ENCODE measurements around the gene CCDC88C. TPM values are rescaled to one million over a fixed set of nuclear protein-coding genes. Genes with fewer than 3 reads are reported as not detected.

CCDC88C gene
- total and polyA plus RNA-seq, 2 experiments from 2014 or later: 23.6 to 60.7 TPM

- TF ChIP-seq CREB1 (CRISPR knock-in tag; IDR thresholded peaks at IDR 0.05; ENCODE audit: low read depth) (no peak), EZH2 (IDR thresholded peaks at IDR 0.05; ENCODE audit: low read depth, unreplicated experiment) (no peak), EZH2phosphoT487 (IDR thresholded peaks at IDR 0.05; ENCODE audit: unreplicated experiment) (no peak), POLR2AphosphoS5 (IDR thresholded peaks at IDR 0.05; ENCODE audit: low read depth) (no peak), ZNF114 (CRISPR knock-in tag; IDR thresholded peaks at IDR 0.05) (no peak), ZNF462 (CRISPR knock-in tag; IDR thresholded peaks at IDR 0.05) (no peak)
Measured at GRCh38 chr14:91381801-91382670, 35.6 kb downstream of the CCDC88C start (continued).

DNA sequence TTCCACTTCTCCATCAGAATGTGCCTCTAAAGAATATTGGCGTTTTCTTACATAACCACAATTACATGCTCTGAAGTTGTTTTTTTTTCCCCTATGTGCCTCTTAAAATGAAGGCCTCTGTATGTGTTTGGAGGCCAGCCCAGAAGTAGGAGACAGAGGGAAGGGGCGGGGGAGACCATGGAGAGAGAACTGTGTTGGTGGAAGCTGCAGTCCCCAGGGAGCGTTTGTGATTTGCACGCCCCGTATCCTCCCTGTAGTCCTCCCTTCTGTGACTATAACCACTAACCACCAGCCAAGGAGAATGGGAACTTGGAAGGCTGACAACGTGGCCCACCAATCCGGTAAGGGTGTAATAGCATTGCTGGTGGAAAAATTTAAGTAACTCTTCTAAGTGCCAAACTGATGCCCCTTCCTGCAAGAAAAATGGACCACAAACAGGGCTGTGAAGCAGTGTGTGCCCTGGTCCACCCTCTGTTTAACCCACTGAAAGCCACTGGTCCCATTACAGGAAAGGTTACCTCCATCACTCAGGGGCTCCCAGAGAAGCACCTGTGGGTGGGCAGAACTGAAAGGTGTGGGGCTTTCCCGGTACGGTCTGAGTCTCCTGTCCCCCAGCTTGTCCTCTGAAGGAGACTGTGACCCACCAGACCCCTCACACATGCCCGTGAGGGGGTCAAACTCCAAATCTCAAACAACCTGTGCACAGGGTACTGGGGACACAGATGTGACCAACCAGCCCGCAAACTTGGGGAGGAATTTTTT is 36.8 kb downstream of the CCDC88C start:
- DNase-seq (ENCODE audit: low spot score): no peak
- H3K27ac ChIP-seq (ENCODE audit: low read depth): no peak overlapping the region; the same call in 1 of the 2 replicates
- H3K27ac Mint-ChIP-seq: no peak overlapping the region; the same call in 1 of the 2 replicates
- TF ChIP-seq STAT1 (IDR thresholded peaks at IDR 0.05; ENCODE audit: unreplicated experiment) (no peak), POLR2AphosphoS5 (IDR thresholded peaks at IDR 0.05; ENCODE audit: low read depth) (no peak), ZNF331 (CRISPR knock-in tag; IDR thresholded peaks at IDR 0.05; ENCODE audit: low read depth) (no peak), NANOG (IDR thresholded peaks at IDR 0.05; ENCODE audit: borderline replicate concordance) (no peak), ZNF114 (CRISPR knock-in tag; IDR thresholded peaks at IDR 0.05) (no peak)
- TF ChIP-seq, protein P1, sequence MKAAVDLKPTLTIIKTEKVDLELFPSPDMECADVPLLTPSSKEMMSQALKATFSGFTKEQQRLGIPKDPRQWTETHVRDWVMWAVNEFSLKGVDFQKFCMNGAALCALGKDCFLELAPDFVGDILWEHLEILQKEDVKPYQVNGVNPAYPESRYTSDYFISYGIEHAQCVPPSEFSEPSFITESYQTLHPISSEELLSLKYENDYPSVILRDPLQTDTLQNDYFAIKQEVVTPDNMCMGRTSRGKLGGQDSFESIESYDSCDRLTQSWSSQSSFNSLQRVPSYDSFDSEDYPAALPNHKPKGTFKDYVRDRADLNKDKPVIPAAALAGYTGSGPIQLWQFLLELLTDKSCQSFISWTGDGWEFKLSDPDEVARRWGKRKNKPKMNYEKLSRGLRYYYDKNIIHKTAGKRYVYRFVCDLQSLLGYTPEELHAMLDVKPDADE (IDR thresholded peaks at IDR 0.05): no peak

More for the DNA sequence above, 36.8 kb downstream of the CCDC88C start:
- Histone ChIP-seq H3K9me2 (ENCODE audit: insufficient read depth) (peaks cover 4% of the 10 kb centered on the region), H4K20me1 (replicated peaks; ENCODE audit: insufficient read depth) (peaks cover 10% of the 10 kb centered on the region), H3K79me2 (replicated peaks; ENCODE audit: insufficient read depth) (peaks cover 84% of the 10 kb centered on the region), H3K36me3 (ENCODE audit: insufficient read depth) (no peaks in the 10 kb centered on the region), H2AFZ (no peak overlapping the region), H3K27me3 (ENCODE audit: insufficient read depth) (no peaks in the 10 kb centered on the region), H3F3A (replicated peaks; ENCODE audit: low read depth) (no peaks in the 10 kb centered on the region), H3K4me3 (no peak overlapping the region), H3K4me1 (ENCODE audit: insufficient read depth) (peaks cover 20% of the 10 kb centered on the region), H3K4me2 (no peak overlapping the region)
- Mint-ChIP-seq H3K4me3 (no peak overlapping the region), H3K36me3 (ENCODE audit: low read depth) (no peaks in the 10 kb centered on the region), H3K9me3 (no peaks in the 10 kb centered on the region), H3K27me3 (ENCODE audit: insufficient read depth, low read depth, poor library complexity) (peaks cover 28% of the 10 kb centered on the region), H3K4me1 (peaks cover 85% of the 10 kb centered on the region)
- ATAC-seq: no peak
